ENCODE results near the gene XRCC3. TPM values are rescaled to one million over a fixed set of nuclear protein-coding genes. Genes with fewer than 3 reads are reported as not detected.

XRCC3 gene
- total RNA-seq, 4 donors from 2014 or later: 11.6 to 42.9 (median 16.2) TPM

GRCh38 chr14:103705118-103705503 is 10.1 kb downstream of the XRCC3 start:
- no peak for DNase-seq
- Histone ChIP-seq H3K36me3 (peaks cover 0 to 44% (median 0%) of the 10 kb centered on the region in 3 donors), H3K4me3 (no peak overlapping the region), H3K27ac (peak overlapping the region in 2 of 4 donors; percentile 44 to 59), H3K27me3 (no peaks in the 10 kb centered on the region), H3K9me3 (no peaks in the 10 kb centered on the region), H3K4me1 (peaks cover 0 to 8% (median 2%) of the 10 kb centered on the region in 4 donors)
- no peak for TF ChIP-seq CTCF (IDR thresholded peaks at IDR 0.05)
- no peak for TF ChIP-seq POLR2A (IDR thresholded peaks at IDR 0.05)

- DNase-seq: no peak
- Histone ChIP-seq H3K4me1 (peaks cover 0 to 8% (median 0%) of the 10 kb centered on the region in 4 donors), H3K27ac (peak overlapping the region in 2 of 4 donors; percentile 44 to 59), H3K27me3 (no peaks in the 10 kb centered on the region), H3K36me3 (peaks cover 0 to 48% (median 0%) of the 10 kb centered on the region in 3 donors), H3K9me3 (no peaks in the 10 kb centered on the region), H3K4me3 (no peak overlapping the region)
- TF ChIP-seq POLR2A (IDR thresholded peaks at IDR 0.05): no peak
- no peak for TF ChIP-seq CTCF (IDR thresholded peaks at IDR 0.05)
These were observed 10.5 kb downstream of the XRCC3 start for GRCh38 chr14:103704708-103705107.

- no peak overlapping the region for H3K27ac ChIP-seq
- H3K27me3 ChIP-seq: no peaks in the 10 kb centered on the region
- DNase-seq: no peak
- no peak overlapping the region for H3K4me3 ChIP-seq
- no peaks in the 10 kb centered on the region for H3K9me3 ChIP-seq
- H3K4me1 ChIP-seq: peaks cover 0 to 8% (median 3%) of the 10 kb centered on the region in 4 donors
- no peak for TF ChIP-seq POLR2A (IDR thresholded peaks at IDR 0.05)
- TF ChIP-seq CTCF (IDR thresholded peaks at IDR 0.05): no peak
- H3K36me3 ChIP-seq: peaks cover 0 to 58% (median 0%) of the 10 kb centered on the region in 3 donors
These were observed 11.5 kb downstream of the XRCC3 start for GRCh38 chr14:103703433-103704385.

DNA sequence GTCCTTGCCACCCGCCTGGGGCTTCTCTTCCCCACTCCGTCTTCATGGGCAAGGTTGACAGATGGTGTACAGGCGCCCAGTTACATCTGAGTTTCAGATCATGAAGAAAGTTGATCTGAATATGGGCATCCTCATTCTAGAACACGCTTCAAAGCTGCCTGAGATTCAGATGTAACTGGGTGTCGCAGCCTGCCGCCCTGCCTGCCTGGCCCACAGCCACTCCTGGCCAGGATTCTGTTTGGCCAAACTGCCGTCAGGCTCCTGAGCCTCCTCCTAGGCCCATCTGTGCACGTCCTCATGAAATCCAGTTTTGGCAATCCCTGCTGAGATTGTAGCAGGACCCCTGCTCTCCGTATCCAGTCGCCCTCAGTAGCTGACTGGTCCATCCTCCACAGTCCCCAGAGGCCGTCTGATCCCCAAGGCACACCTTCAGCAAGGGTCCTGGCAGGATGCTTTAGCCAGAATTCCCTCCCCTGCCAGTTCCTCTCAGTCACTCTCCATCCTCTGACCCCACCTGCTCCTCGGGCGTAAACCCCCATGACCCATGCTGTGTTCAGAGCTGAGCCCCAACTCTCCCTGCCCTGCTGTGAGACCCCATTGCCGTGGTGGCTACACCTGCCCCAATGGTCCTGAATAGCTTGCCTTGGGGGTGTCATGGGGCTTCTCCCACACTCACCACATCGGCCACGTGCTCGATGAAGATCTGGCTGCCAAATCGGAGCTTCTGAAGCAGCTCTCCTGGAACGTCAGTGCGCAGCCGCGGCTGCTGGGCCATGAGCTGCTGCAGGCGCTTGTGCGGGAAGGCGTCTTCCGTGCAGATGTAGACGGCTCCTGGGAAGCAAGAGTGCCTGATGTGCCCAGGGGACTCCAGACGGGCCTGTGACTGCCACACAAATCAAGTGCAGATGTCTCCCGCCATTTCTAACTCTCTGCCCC is 12.5 kb downstream of the XRCC3 start:
- Histone ChIP-seq H3K4me1 (peaks cover 0 to 11% (median 9%) of the 10 kb centered on the region in 4 donors), H3K9me3 (no peaks in the 10 kb centered on the region), H3K27me3 (no peaks in the 10 kb centered on the region), H3K36me3 (peaks cover 0 to 67% (median 0%) of the 10 kb centered on the region in 3 donors), H3K27ac (no peak overlapping the region), H3K4me3 (no peak overlapping the region)
- DNase-seq: no peak
- TF ChIP-seq POLR2A (IDR thresholded peaks at IDR 0.05): no peak
- no peak for TF ChIP-seq CTCF (IDR thresholded peaks at IDR 0.05)

GRCh38 chr14:103702095-103702494 is 13.2 kb downstream of the XRCC3 start:
- H3K27me3 ChIP-seq: no peaks in the 10 kb centered on the region
- peaks cover 0 to 74% (median 0%) of the 10 kb centered on the region in 3 donors for H3K36me3 ChIP-seq
- H3K4me1 ChIP-seq: peaks cover 0 to 17% (median 9%) of the 10 kb centered on the region in 4 donors
- no peak for DNase-seq
- no peak overlapping the region for H3K4me3 ChIP-seq
- TF ChIP-seq POLR2A (IDR thresholded peaks at IDR 0.05) (no peak), CTCF (IDR thresholded peaks at IDR 0.05) (no peak)
- H3K27ac ChIP-seq: no peak overlapping the region
- H3K9me3 ChIP-seq: no peaks in the 10 kb centered on the region
